ENCODE measurements around the gene SYNE1.

GRCh38 chr6:152204591-152204990, 432.6 kb downstream of the SYNE1 start:
- TF ChIP-seq, protein P1, sequence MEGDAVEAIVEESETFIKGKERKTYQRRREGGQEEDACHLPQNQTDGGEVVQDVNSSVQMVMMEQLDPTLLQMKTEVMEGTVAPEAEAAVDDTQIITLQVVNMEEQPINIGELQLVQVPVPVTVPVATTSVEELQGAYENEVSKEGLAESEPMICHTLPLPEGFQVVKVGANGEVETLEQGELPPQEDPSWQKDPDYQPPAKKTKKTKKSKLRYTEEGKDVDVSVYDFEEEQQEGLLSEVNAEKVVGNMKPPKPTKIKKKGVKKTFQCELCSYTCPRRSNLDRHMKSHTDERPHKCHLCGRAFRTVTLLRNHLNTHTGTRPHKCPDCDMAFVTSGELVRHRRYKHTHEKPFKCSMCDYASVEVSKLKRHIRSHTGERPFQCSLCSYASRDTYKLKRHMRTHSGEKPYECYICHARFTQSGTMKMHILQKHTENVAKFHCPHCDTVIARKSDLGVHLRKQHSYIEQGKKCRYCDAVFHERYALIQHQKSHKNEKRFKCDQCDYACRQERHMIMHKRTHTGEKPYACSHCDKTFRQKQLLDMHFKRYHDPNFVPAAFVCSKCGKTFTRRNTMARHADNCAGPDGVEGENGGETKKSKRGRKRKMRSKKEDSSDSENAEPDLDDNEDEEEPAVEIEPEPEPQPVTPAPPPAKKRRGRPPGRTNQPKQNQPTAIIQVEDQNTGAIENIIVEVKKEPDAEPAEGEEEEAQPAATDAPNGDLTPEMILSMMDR (IDR thresholded peaks at IDR 0.05) = no peak
- no peak for TF ChIP-seq POLR2A (IDR thresholded peaks at IDR 0.05)
